Upper lobe of left lung (tissue), 4 donors: ENCODE results near the gene CEACAM8.

ENCODE experiments used
- CTCF ChIP-seq, 6 experiments: fragments of 450-650 bp in 4 of 6; fragments of 200-600 bp in 2 of 6; sonication (generic) in 2 of 6; IDR thresholded peaks; one replicate each; pipeline ENCODE4 v1.5.1; 2016 to 2019; ENCODE audit warnings: antibody characterized with exemption in 6 of 6
- EP300 ChIP-seq, 4 donors: sonication (generic); formaldehyde crosslinking; IDR thresholded peaks; one replicate each; pipeline ENCODE4 v1.5.1; 2017; ENCODE audit warnings: antibody characterized with exemption in 4 of 4, control low read depth in 2 of 4
- POLR2A ChIP-seq, 4 donors: fragments of 450-650 bp; IDR thresholded peaks; one replicate each; pipeline ENCODE4 v1.5.1; 2016 to 2017; ENCODE audit warnings: antibody characterized with exemption in 4 of 4, mild to moderate bottlenecking in 2 of 4
- POLR2AphosphoS5 ChIP-seq, 2 donors: sonication (generic); formaldehyde crosslinking; IDR thresholded peaks; one replicate each; pipeline ENCODE4 v1.5.1; 2017; ENCODE audit warnings: antibody characterized with exemption in 2 of 2

GRCh38 chr19:42635233-42635539 is 40.5 kb upstream of the CEACAM8 start:
- TF ChIP-seq CTCF (IDR thresholded peaks at IDR 0.05) (peak in 1 of 6 experiments; percentile 4), POLR2A (IDR thresholded peaks at IDR 0.05) (no peak), EP300 (IDR thresholded peaks at IDR 0.05) (no peak), POLR2AphosphoS5 (IDR thresholded peaks at IDR 0.05) (no peak)
